ENCODE data around the gene EDN1.

DNA sequence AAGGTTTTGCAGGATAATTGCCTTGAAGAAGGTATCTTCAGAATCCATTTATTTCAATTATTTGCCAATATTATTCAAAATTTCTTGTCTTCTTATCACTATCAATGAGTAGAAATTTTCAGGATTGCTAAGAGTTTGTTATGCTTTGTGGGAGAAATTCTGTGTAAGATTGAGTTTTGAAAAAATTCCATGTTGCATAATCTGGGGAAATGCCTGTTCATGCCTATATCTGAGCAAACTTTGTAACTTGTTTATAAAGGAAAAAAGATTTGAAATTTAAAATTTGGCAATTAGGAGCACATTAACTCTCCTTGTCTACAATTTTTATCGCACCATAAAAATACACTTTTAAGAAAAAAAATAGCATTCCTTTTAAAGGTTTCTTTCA is 39.8 kb upstream of the EDN1 start:
- TF ChIP-seq, protein P1, sequence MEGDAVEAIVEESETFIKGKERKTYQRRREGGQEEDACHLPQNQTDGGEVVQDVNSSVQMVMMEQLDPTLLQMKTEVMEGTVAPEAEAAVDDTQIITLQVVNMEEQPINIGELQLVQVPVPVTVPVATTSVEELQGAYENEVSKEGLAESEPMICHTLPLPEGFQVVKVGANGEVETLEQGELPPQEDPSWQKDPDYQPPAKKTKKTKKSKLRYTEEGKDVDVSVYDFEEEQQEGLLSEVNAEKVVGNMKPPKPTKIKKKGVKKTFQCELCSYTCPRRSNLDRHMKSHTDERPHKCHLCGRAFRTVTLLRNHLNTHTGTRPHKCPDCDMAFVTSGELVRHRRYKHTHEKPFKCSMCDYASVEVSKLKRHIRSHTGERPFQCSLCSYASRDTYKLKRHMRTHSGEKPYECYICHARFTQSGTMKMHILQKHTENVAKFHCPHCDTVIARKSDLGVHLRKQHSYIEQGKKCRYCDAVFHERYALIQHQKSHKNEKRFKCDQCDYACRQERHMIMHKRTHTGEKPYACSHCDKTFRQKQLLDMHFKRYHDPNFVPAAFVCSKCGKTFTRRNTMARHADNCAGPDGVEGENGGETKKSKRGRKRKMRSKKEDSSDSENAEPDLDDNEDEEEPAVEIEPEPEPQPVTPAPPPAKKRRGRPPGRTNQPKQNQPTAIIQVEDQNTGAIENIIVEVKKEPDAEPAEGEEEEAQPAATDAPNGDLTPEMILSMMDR (optimal IDR thresholded peaks at IDR 0.05 in 1 of 3, IDR thresholded peaks at IDR 0.05 in 1 of 3, conservative IDR thresholded peaks at IDR 0.05 in 1 of 3; ENCODE audit: extremely low read depth in 1 of 3, insufficient read depth in 2 of 3, low read length in 3 of 3) = no peak
- no peak for TF ChIP-seq EZH2 (IDR thresholded peaks at IDR 0.05; ENCODE audit: low read length)
